Hepatocyte (in vitro differentiated cells): ENCODE data around the gene CATSPERB. TPM values are rescaled to one million over a fixed set of nuclear protein-coding genes. Genes with fewer than 3 reads are reported as not detected.

Experiments used
- DNase-seq: peaks from one replicate; pipeline ENCODE4 v3.0.0-alpha.2; 2016; ENCODE audit warnings: low spot score
- H2AFZ ChIP-seq: fragments of 200-600 bp; sonication (generic); 2 replicates; pipeline ENCODE4 v1.6.0; 2016; ENCODE audit warnings: antibody characterized with exemption, mild to moderate bottlenecking
- H3K27ac ChIP-seq: fragments of 200-600 bp; sonication (generic); 2 replicates; pipeline ENCODE4 v1.5.1; 2016; ENCODE audit warnings: mild to moderate bottlenecking
- H3K27me3 ChIP-seq: fragments of 200-600 bp; sonication (generic); 2 replicates; pipeline ENCODE4 v1.6.1; 2016
- H3K36me3 ChIP-seq: fragments of 200-600 bp; sonication (generic); replicated peaks from 2 replicates; pipeline ENCODE4 v1.5.1; 2016; ENCODE audit warnings: low read depth; ENCODE audit not compliant: insufficient read depth
- H3K4me1 ChIP-seq: fragments of 200-600 bp; sonication (generic); 2 replicates; pipeline ENCODE4 v1.5.1; 2016; ENCODE audit warnings: mild to moderate bottlenecking, moderate library complexity; ENCODE audit not compliant: insufficient read depth
- H3K4me2 ChIP-seq: fragments of 200-600 bp; sonication (generic); 2 replicates; pipeline ENCODE4 v1.6.0; 2016
- H3K4me3 ChIP-seq: fragments of 200-600 bp; sonication (generic); 2 replicates; pipeline ENCODE4 v1.5.1; 2016; ENCODE audit warnings: mild to moderate bottlenecking
- H3K79me2 ChIP-seq: fragments of 200-600 bp; sonication (generic); 2 replicates; pipeline ENCODE4 v1.6.0; 2017; ENCODE audit warnings: mild to moderate bottlenecking
- H3K9me2 ChIP-seq: fragments of 200-600 bp; sonication (generic); replicated peaks from 2 replicates; pipeline ENCODE4 v1.6.0; 2017; ENCODE audit warnings: mild to moderate bottlenecking; ENCODE audit not compliant: insufficient read depth
- H3K9me3 ChIP-seq: fragments of 200-600 bp; sonication (generic); 2 replicates; pipeline ENCODE4 v1.5.1; 2016; ENCODE audit warnings: low read depth, mild to moderate bottlenecking
- H4K20me1 ChIP-seq: fragments of 200-600 bp; sonication (generic); 2 replicates; pipeline ENCODE4 v1.6.0; 2016; ENCODE audit warnings: mild to moderate bottlenecking; ENCODE audit not compliant: insufficient read depth, poor library complexity, severe bottlenecking
- CTCF ChIP-seq: fragments of 200-600 bp; sonication (generic); IDR thresholded peaks from 2 replicates; pipeline ENCODE4 v1.5.1; 2016; ENCODE audit warnings: antibody characterized with exemption, mild to moderate bottlenecking; ENCODE audit not compliant: poor library complexity
- EZH2 ChIP-seq: fragments of 200-600 bp; sonication (generic); IDR thresholded peaks from 2 replicates; pipeline ENCODE4 v1.6.1; 2016; ENCODE audit warnings: antibody characterized with exemption, mild to moderate bottlenecking, borderline replicate concordance
- EZH2phosphoT487 ChIP-seq: fragments of 200-600 bp; sonication (generic); IDR thresholded peaks from one replicate; pipeline ENCODE4 v1.6.1; 2018; ENCODE audit warnings: antibody characterized with exemption, mild to moderate bottlenecking, low read depth, moderate library complexity; ENCODE audit not compliant: unreplicated experiment, severe bottlenecking
- WGBS: methylation state at CpG from one replicate; pipeline ENCODE4 v1.1.6; 2016; ENCODE audit warnings: low lambda C conversion rate; ENCODE audit errors: missing lambda C conversion rate; 5-methylcytosine and 5-hydroxymethylcytosine counted together
- polyA plus RNA-seq: library from polyadenylated mRNA; unstranded; fragments of >200 nt; fragmentation: Nextera tagmentation; extraction: Ambion mirVana; gene quantifications from 2 replicates; pipeline ENCODE4 v1.2.1, GENCODE V29; 2016
- total RNA-seq: library from RNA; depleted of rRNA; stranded (reverse); fragments of >200 nt; gene quantifications from 2 replicates; pipeline ENCODE4 v1.2.3, GENCODE V29; 2014

Gene CATSPERB
- total and polyA plus RNA-seq, 2 experiments from 2014 or later = 0.93 to 7.1 TPM

- Histone ChIP-seq H3K4me1 (no peaks in the 10 kb centered on the region), H3K27me3 (no peaks in the 10 kb centered on the region), H3K9me2 (no peaks in the 10 kb centered on the region), H3K9me3 (no peaks in the 10 kb centered on the region), H3K27ac (no peak overlapping the region), H2AFZ (no peak overlapping the region), H3K4me2 (no peak overlapping the region), H4K20me1 (no peaks in the 10 kb centered on the region), H3K79me2 (no peaks in the 10 kb centered on the region), H3K4me3 (no peak overlapping the region), H3K36me3 (no peaks in the 10 kb centered on the region)
- WGBS = 93% methylated on average over 3 of the region's 3 CpGs
- no peak for DNase-seq
- TF ChIP-seq CTCF = no peak
- TF ChIP-seq EZH2 = no peak
- no peak for TF ChIP-seq EZH2phosphoT487
Observed at GRCh38 chr14:91582761-91583160, 149.1 kb downstream of the CATSPERB start.

GRCh38 chr14:91580876-91581577, 150.9 kb downstream of the CATSPERB start:
- H3K4me3 ChIP-seq = no peak overlapping the region
- no peak overlapping the region for H2AFZ ChIP-seq
- TF ChIP-seq CTCF (no peak), EZH2phosphoT487 (no peak), EZH2 (no peak)
- no peaks in the 10 kb centered on the region for H4K20me1 ChIP-seq
- H3K4me1 ChIP-seq = no peaks in the 10 kb centered on the region
- 54% methylated on average over 8 of the region's 8 CpGs for WGBS
- no peak for DNase-seq
- H3K36me3 ChIP-seq = no peaks in the 10 kb centered on the region
- no peaks in the 10 kb centered on the region for H3K9me3 ChIP-seq
- H3K79me2 ChIP-seq = no peaks in the 10 kb centered on the region
- H3K4me2 ChIP-seq = no peak overlapping the region
- H3K27ac ChIP-seq = no peak overlapping the region
- no peaks in the 10 kb centered on the region for H3K9me2 ChIP-seq
- H3K27me3 ChIP-seq = no peaks in the 10 kb centered on the region

GRCh38 chr14:91577632-91578233, 154.2 kb downstream of the CATSPERB start:
- no peaks in the 10 kb centered on the region for H3K36me3 ChIP-seq
- no peak overlapping the region for H3K4me3 ChIP-seq
- H3K79me2 ChIP-seq = no peaks in the 10 kb centered on the region
- no peaks in the 10 kb centered on the region for H4K20me1 ChIP-seq
- no peak for TF ChIP-seq EZH2phosphoT487
- TF ChIP-seq CTCF = no peak
- TF ChIP-seq EZH2 = no peak
- no peaks in the 10 kb centered on the region for H3K4me1 ChIP-seq
- no peaks in the 10 kb centered on the region for H3K9me2 ChIP-seq
- H3K27me3 ChIP-seq = peaks cover 13% of the 10 kb centered on the region
- WGBS = 92% methylated on average over 16 of the region's 30 CpGs
- no peak for DNase-seq
- no peak overlapping the region for H3K27ac ChIP-seq
- no peak overlapping the region for H2AFZ ChIP-seq
- no peak overlapping the region for H3K4me2 ChIP-seq
- H3K9me3 ChIP-seq = no peaks in the 10 kb centered on the region
